ENCODE data around the gene TMPRSS4. TPM values are rescaled to one million over a fixed set of nuclear protein-coding genes. Genes with fewer than 3 reads are reported as not detected.
A peak's percentile ranks its signal among the peaks of the same experiment; 100 is the strongest.

Gene TMPRSS4
- total RNA-seq, 2 experiments from 2014 or later = not detected

- intact Hi-C loops (cut with DNase I, micrococcal nuclease) = no loop called here
- POLR2A ChIA-PET = no interaction called here
- Mint-ChIP-seq H3K27ac (no peak overlapping the region), H3K4me1 (ENCODE audit: low read depth) (no peaks in the 10 kb centered on the region), H3K36me3 (ENCODE audit: low read depth) (no peaks in the 10 kb centered on the region), H3K27me3 (peaks cover 10% of the 10 kb centered on the region), H3K4me3 (no peak overlapping the region), H3K9me3 (peaks cover 2% of the 10 kb centered on the region)
- DNase-seq (peak in 3 of 14 experiments; percentile 21 to 65 (median 50)), ATAC-seq (ENCODE audit: poor library complexity) (no peak)
- no peak for TF ChIP-seq CTCF (IDR thresholded peaks at IDR 0.05)
- Histone ChIP-seq H3K27ac (ENCODE audit: low read depth in 1 of 2, low read length in 2 of 2) (no peak overlapping the region), H3K27me3 (ENCODE audit: control insufficient read depth in 1 of 2, insufficient read depth in 2 of 2, low read length in 2 of 2) (peaks cover 3 to 8% of the 10 kb centered on the region in 2 experiments), H3K4me1 (ENCODE audit: insufficient read depth, low read length) (no peaks in the 10 kb centered on the region), H3K9me3 (ENCODE audit: control insufficient read depth in 1 of 2, insufficient read depth in 1 of 2, low read length in 2 of 2) (peaks cover 19 to 22% of the 10 kb centered on the region in 2 experiments), H3K36me3 (ENCODE audit: insufficient read depth, low read length) (no peaks in the 10 kb centered on the region), H3K4me3 (ENCODE audit: low read length) (no peak overlapping the region)
- CTCF ChIA-PET = no interaction called here
Observed at GRCh38 chr11:118088531-118088930, 11.7 kb downstream of the TMPRSS4 start.

- intact Hi-C loops (cut with DNase I, micrococcal nuclease) = no loop called here
- no peak for TF ChIP-seq CTCF (IDR thresholded peaks at IDR 0.05)
- CTCF ChIA-PET = no interaction called here
Observed at GRCh38 chr11:118090545-118091162, 13.8 kb downstream of the TMPRSS4 start.

GRCh38 chr11:118091690-118092089 lies 14.8 kb downstream of the TMPRSS4 start:
- H3K36me3 Mint-ChIP-seq (ENCODE audit: low read depth) = no peaks in the 10 kb centered on the region
- no peak overlapping the region for H3K27ac ChIP-seq (ENCODE audit: low read depth in 1 of 2, low read length in 2 of 2)
- no peak overlapping the region for H3K4me3 ChIP-seq (ENCODE audit: low read length)
- no peak overlapping the region for H3K4me3 Mint-ChIP-seq
- TF ChIP-seq CTCF (IDR thresholded peaks at IDR 0.05) = no peak
- intact Hi-C loops (cut with DNase I, micrococcal nuclease) = no loop called here
- peaks cover 10% of the 10 kb centered on the region for H3K27me3 Mint-ChIP-seq
- peaks cover 2% of the 10 kb centered on the region for H3K9me3 Mint-ChIP-seq
- ChIA-PET CTCF (interaction anchor here (1.4 kb wide), 1 partner anchor 9 kb away, joined by 3 read pairs; no protein-coding TSS in a partner anchor), POLR2A (no interaction called here)
- peaks cover 3 to 7% of the 10 kb centered on the region in 2 experiments for H3K27me3 ChIP-seq (ENCODE audit: control insufficient read depth in 1 of 2, insufficient read depth in 2 of 2, low read length in 2 of 2)
- H3K27ac Mint-ChIP-seq = no peak overlapping the region
- H3K4me1 ChIP-seq (ENCODE audit: insufficient read depth, low read length) = no peaks in the 10 kb centered on the region
- H3K36me3 ChIP-seq (ENCODE audit: insufficient read depth, low read length) = no peaks in the 10 kb centered on the region
- no peak for DNase-seq
- H3K9me3 ChIP-seq (ENCODE audit: control insufficient read depth in 1 of 2, insufficient read depth in 1 of 2, low read length in 2 of 2) = peaks cover 14 to 15% of the 10 kb centered on the region in 2 experiments
- no peak for ATAC-seq (ENCODE audit: poor library complexity)
- H3K4me1 Mint-ChIP-seq (ENCODE audit: low read depth) = no peaks in the 10 kb centered on the region

More at GRCh38 chr11:118090545-118091162, 13.8 kb downstream of the TMPRSS4 start:
- POLR2A ChIA-PET = no interaction called here
- ATAC-seq (ENCODE audit: poor library complexity) (no peak), DNase-seq (no peak)
- Histone ChIP-seq H3K27me3 (ENCODE audit: control insufficient read depth in 1 of 2, insufficient read depth in 2 of 2, low read length in 2 of 2) (peaks cover 3 to 8% of the 10 kb centered on the region in 2 experiments), H3K4me3 (ENCODE audit: low read length) (no peak overlapping the region), H3K36me3 (ENCODE audit: insufficient read depth, low read length) (no peaks in the 10 kb centered on the region), H3K4me1 (ENCODE audit: insufficient read depth, low read length) (no peaks in the 10 kb centered on the region), H3K9me3 (ENCODE audit: control insufficient read depth in 1 of 2, insufficient read depth in 1 of 2, low read length in 2 of 2) (peaks cover 19 to 22% of the 10 kb centered on the region in 2 experiments), H3K27ac (ENCODE audit: low read depth in 1 of 2, low read length in 2 of 2) (no peak overlapping the region)
- peaks cover 10% of the 10 kb centered on the region for H3K27me3 Mint-ChIP-seq
- no peaks in the 10 kb centered on the region for H3K4me1 Mint-ChIP-seq (ENCODE audit: low read depth)
- H3K9me3 Mint-ChIP-seq = peaks cover 2% of the 10 kb centered on the region
- no peaks in the 10 kb centered on the region for H3K36me3 Mint-ChIP-seq (ENCODE audit: low read depth)
- no peak overlapping the region for H3K4me3 Mint-ChIP-seq
- no peak overlapping the region for H3K27ac Mint-ChIP-seq

Measured in CD4-positive, alpha-beta T cell (primary cell).